H54 (cell line): Measurements from ENCODE around the gene MAP3K6.
A peak's percentile ranks its signal among the peaks of the same experiment; 100 is the strongest.

Source experiments
- DNase-seq: peaks from one replicate; pipeline ENCODE4 v3.0.0; 2011; ENCODE audit warnings: low spot score, mixed read lengths; ENCODE audit not compliant: insufficient read length
- FAIRE-seq: peaks from 3 replicates; lab custom pipeline; 2011; peaks lifted over from hg19 to GRCh38; lab: Jason Lieb, UNC
- POLR2A ChIP-seq: IDR thresholded peaks from 2 replicates; pipeline ENCODE4 v1.6.1; 2011; ENCODE audit warnings: low read depth, mild to moderate bottlenecking, low read length

Gene MAP3K6

DNA sequence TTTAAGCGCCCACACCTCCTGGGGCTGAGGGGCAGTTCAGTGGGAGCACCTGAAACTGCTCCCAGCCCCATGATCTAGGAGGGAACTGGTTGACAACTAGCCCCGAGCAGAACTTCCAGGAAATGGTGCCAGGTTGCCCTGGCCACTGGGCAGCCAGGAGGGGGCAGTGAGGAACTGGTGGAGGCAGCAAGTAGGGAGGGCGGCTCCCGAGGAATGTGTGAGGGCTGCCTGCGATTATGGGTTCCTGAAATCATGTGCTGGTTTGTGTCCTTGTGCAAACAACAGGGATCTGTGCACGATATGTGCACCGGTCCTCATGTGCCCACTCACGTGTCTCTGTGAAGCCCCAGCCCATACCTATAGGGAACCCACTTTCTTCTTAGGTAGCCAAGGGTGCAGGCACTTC, 35.6 kb upstream of the MAP3K6 start:
- no peak for FAIRE-seq
- DNase-seq = no peak
- no peak for TF ChIP-seq POLR2A

DNA sequence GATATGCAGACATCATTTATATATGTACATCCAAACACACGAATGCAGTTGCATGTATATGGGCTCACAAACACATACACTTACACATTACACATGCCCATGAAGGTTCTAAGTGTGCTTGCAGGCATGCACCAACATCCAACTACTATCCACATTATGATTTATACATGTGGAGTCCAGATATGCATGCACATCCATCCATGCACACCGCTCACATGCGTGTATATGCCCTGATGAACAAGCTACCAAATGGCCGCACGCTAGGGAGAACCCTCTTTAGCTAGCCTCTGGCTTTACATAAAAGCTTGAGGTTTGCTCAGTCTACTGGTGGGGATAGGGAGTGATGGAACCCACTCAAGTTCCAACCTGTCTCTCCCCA, 34.2 kb upstream of the MAP3K6 start:
- DNase-seq (no peak), FAIRE-seq (no peak)
- no peak for TF ChIP-seq POLR2A

DNA sequence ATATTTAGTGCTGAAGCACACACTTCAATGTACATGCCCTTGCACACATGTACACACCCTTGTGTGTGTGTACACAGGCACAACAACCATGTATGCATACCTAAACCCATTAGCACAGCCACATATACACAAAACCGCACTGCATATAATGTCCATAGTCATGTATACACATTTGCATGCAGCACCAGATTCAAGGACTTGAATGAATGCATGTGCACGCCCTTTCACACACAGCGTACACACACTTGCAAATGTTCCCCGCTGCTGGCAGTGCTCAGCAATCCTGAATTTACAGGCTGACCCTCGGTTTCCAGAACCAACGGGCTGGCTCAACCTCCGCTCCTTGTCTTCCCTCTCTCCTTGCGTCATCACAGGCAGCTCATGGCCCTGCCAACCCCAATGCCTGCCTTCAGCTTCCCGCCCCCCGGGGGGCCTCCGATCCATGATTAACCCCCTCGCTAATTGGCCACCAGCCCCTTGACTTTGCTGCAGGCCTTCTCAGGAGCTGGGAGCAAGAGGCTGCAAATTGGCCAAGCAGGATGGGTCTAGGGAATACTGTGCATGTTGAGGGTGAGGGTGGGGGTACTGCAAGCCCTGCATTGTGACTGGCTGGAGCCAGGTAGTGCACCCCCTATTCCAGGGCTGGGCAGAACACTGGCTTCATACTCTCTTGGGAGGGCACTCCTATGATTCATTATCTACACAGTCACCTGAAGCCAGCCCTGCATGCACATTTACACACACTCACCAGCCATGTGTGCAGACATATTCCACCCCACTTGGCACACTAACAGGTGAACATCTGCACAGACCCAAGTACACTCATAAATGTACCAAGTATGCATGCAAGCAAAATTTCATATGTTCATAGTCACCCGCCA, 33.6 kb upstream of the MAP3K6 start:
- no peak for FAIRE-seq
- no peak for TF ChIP-seq POLR2A
- no peak for DNase-seq

DNA sequence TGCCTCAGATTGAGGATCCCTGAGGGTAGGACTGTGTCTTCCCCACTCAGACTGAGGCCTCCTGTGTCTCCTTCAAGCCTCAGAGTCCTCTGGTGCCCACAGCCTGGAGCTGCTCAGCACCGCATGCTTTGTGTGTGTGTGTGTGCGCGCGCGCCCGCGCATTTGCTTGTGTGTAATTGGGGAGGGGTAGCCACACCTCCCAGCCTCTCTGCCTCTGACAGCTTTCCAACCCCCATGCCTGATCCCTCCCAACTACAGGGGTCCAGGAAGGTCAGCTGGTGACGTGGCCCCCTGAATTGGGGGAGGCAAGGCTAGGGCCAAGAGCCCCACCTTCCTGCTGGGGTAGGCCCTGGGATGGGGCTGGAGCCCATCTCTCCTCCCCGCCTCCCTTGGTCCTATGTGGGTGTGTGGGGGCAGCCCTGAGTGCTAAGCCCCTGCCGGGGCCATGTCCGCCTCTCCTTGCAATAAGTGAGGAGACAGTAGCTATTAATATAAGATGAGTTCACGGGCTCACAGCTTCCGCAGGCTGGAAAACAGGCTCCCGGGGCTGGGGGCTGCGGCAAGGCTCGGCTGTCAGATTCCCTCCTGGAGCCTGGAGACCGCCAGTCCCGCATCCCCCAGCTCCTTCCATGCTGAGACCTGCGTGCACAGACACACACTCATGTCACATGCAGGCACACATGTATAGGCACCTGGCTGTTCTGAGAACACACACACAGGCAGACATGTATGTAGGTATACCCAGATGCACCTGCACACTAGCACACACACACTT, 32.7 kb upstream of the MAP3K6 start:
- DNase-seq (no peak), FAIRE-seq (no peak)
- TF ChIP-seq POLR2A = no peak

DNA sequence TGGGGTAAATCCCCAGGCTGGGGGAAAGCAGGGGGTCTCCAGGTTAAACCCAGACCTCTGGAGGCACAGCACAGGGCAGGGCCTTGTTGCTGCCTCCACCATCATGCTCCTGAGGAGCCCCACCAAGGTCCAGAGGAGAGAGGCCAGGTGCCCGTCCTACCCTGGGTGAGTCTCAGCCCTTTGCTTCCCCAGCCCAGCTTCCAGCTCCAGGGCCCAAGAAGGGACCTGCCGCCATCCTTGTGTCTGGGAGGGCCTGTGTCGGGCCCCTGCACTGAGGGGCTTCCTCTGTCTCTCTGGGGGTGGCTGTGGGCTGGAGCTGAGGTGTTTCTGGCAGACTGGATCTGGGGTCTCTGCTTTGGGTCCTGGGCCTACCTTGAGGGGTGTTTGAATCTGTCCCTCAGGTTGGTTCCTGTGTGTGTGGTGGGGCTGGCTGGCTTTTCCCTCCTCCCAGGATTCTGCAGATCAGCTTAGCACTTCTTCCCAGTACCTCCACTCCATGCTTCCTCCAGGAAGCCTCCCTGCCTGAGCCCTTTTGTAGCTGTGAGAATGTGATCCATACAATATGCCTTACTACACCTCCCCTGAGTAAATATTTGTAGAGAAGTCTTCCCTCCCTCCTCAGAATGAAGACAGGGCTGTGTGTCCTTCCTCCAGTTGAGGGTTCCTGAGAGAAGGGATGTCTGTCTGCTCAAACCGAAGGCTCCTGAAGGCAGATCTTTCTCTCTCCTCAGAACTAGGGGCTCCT, 31.8 kb upstream of the MAP3K6 start:
- no peak for FAIRE-seq
- TF ChIP-seq POLR2A = no peak
- DNase-seq = no peak

DNA sequence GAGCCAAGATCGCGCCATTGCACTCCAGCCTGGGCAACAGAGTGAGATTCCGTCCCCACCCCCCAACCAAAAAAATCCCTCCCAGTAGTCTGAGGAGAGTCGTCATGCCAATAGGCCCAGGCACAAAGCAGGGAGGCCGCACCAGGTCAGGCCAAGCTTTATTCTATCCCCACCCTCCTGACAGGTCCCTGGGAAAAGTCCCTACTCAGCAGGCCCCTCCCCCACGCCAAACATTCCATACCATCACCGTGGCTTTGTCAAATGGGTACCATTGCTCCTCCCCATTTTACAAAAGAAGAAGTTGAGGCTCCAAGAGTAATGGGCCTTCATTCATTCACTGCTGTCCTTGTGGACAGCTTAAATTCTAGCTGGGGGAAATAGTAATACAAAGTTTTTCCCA, 31.0 kb upstream of the MAP3K6 start:
- DNase-seq (no peak), FAIRE-seq (no peak)
- no peak for TF ChIP-seq POLR2A

DNA sequence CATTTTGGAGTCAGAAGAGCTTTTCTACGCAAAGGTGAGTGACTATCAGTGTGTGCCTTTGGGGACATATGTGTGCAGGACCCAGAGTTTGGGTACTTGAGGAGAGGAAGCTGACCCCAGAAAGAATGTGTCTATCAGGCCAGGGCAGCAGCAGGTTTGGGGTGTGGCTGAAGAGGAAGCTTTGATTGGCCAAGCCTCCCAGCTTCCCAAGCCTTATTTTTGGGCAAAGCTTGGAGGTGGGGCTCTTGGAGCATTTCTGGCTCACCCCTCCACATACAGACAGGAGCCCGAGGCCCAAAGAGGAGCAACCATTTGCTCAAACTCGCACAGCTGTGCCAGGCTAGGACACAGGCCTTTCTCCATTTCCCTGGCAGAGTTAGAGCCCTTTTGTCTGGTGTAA, 30.3 kb upstream of the MAP3K6 start:
- TF ChIP-seq POLR2A = no peak
- DNase-seq = no peak
- FAIRE-seq = no peak

DNA sequence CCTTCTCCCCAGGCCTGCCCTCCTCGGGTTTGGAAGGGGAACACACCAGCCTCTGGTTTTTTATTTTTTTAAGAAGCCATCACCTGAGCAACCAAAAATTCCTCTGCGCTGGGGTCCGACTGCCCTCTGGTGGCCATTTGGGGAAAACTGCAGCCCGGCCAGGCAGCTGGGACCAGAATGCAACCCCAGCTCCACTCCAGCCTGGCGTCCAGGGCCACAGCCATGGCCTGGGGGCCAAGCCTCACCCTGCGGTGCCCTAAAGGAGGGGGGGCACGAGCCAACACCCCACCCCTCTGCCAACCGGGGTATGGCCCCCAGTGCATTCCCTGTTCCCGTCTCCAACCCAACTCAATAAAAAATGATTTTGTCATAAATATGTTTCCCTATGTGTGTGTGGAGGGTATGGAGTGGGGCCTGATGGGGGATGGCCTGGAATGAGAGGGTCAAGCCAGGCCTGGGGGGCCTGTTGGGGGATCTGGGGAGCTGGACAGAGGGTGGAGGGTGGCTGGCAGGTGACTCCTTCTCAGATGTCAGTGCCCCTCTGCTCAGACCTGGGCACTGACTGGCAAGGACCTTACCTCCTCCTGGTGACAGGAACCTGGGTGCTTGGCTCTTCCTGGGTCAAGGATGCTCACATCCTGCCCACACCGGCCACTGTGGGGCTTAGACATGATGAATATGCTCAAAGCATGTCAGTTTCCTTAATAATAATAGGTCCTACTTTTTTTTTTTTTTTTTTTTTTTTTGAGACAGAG, 28.9 kb upstream of the MAP3K6 start:
- FAIRE-seq (no peak), DNase-seq (peak; percentile 63)
- TF ChIP-seq POLR2A = no peak

DNA sequence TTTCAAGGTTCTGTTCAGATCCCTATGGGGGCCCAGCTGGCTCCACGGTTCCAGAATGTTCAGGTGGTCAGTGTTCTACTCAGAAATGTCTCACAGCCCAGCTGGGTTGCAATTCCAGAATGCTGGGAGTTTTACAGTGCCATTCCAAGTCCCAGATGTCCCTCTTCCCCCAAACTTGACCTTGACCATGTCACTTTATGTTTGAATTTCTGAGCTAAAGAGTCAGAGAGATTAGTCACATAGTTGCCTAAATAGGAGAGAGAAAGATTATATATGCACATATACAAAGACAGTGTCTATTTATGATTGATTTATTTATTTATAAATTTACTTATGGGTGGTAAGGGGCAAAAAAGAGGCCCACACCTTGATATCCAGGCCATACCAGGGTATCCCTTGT, 28.2 kb upstream of the MAP3K6 start:
- no peak for TF ChIP-seq POLR2A
- FAIRE-seq (no peak), DNase-seq (no peak)

DNA sequence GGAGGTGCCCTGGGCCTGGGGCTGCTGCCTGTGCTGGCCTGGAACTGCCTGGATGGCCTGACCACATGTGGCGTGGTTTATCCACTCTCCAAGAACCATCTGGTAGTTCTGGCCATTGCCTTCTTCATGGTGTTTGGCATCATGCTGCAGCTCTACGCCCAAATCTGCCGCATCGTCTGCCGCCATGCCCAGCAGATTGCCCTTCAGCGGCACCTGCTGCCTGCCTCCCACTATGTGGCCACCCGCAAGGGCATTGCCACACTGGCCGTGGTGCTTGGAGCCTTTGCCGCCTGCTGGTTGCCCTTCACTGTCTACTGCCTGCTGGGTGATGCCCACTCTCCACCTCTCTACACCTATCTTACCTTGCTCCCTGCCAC, 27.5 kb upstream of the MAP3K6 start:
- DNase-seq (no peak), FAIRE-seq (no peak)
- no peak for TF ChIP-seq POLR2A

DNA sequence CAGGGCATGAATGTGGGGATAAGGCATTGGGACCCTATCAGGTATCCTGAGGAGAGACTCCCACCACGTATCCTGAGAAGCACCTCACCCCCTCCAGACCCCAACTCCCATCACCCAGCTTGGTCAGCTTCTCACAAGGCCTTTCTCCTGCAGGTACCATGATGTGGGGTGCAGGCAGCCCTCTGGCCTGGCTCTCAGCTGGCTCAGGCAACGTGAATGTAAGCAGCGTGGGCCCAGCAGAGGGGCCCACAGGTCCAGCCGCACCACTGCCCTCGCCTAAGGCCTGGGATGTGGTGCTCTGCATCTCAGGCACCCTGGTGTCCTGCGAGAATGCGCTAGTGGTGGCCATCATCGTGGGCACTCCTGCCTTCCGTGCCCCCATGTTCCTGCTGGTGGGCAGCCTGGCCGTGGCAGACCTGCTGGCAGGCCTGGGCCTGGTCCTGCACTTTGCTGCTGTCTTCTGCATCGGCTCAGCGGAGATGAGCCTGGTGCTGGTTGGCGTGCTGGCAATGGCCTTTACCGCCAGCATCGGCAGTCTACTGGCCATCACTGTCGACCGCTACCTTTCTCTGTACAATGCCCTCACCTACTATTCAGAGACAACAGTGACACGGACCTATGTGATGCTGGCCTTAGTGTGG, 27.0 kb upstream of the MAP3K6 start:
- no peak for FAIRE-seq
- no peak for DNase-seq
- TF ChIP-seq POLR2A = no peak

DNA sequence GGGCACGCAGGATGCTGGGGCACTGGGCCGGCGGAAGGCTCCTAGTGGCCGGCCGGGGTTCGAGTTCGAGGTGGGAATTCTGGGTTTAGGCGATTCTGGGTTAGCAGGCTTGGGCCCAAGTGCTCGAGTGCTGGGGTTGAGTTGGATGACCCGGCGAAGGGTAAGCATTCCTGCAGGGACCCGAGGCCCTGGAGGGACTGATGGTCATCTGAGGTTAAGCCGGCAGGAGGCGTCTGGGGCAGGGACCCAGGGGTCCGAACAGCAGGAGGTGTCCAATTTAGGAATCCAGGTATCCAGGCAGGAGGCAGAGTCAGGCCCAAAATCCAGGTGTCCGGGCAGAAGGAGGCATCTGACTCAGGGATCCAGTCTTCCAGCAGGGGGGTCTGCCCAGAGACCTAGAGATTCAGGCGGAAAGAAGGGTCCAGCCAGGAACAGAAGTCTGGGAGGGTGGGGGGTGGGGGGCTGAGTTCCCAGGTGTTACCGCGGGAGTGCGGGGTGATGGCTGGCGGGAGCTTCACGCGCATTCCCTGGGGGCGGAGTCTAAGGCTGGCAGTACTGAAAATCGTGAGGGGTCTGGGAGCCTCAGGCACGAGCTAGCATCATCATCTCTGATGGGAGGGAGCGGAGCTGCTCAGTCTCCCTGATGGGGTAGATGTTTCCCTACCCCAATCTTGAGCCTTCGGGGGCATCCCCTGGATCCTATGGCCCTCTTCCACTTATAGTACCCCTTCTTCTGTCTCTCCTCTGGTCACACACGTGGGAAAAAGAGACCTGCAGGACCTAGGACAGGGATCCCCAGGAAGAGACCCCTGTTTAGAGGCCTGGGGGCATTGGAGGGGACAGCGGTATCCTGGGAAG, 26.2 kb upstream of the MAP3K6 start:
- TF ChIP-seq POLR2A = no peak
- no peak for FAIRE-seq
- no peak for DNase-seq
